HG03159 (cell line): Measurements from ENCODE around the gene LRIT3.
"Not testable (repeated sequence)": the region's sequence is repeated elsewhere in the genome, so short reads cannot be mapped to it uniquely, and the experiment has no call there.

Experiments used
- ATAC-seq: cut with Tn5 transposase; IDR thresholded peaks from one replicate; pipeline ENCODE4 v1.9.1; 2021; ENCODE audit warnings: mild to moderate bottlenecking, moderate library complexity; ENCODE audit not compliant: unreplicated experiment

Gene LRIT3

DNA sequence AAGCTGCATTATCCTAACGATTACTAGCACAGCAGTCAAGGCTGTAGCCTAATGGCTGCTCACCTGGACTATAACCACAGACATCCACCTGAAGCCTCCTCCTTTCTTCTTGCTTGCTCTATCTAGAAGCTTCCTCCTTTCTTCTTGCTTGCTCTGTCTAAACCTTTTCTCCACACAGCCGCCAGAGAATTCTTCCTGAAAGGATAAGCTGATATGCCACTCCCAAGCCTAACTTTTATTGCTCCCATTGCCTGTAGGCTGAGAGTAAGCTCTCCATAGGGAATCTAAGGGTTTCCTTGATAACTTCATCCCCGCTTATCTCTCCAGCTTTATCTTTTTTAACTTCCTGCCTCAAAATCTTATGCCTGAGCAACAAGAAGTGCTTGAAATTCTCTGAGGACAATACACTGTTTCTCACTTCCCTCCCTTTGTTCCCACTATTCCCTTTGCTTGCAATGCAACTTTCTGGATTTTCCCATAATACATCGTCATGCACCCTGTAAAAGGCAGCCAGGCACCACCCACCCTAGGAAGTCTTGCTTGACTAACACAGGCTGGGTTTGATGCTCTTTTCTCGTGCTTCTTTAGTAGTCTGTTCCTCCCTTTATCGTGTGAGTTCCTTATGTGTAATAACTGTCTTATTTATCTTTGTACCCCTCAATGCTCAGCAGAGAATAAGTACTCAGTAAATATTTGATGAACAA lies 1.4 kb upstream of the LRIT3 start:
- ATAC-seq: no peak

DNA sequence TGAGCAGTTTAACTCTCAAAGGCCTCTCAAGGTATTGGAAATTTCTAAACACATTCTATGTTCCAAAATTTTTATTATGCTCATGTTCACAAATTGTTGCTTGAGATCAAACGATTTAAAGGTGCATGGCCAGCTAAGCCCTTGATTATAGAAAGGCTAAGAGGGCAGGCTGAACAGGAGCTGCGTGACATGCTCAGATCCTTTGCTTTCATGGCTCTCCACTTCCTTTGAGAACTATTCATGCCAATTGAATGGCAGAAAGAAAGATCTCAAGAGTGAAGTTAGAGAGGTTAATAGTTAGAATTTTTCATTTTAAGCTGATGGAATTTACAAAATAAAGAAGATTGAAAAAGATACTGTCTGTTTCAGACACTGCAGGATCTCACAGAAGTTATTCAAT lies 594 bp downstream of the LRIT3 start:
- no peak for ATAC-seq

GRCh38 chr4:109850601-109851000 lies 2.7 kb downstream of the LRIT3 start:
- ATAC-seq: no peak

GRCh38 chr4:109859426-109860300 lies 11.8 kb downstream of the LRIT3 start:
- not testable (repeated sequence) for ATAC-seq

DNA sequence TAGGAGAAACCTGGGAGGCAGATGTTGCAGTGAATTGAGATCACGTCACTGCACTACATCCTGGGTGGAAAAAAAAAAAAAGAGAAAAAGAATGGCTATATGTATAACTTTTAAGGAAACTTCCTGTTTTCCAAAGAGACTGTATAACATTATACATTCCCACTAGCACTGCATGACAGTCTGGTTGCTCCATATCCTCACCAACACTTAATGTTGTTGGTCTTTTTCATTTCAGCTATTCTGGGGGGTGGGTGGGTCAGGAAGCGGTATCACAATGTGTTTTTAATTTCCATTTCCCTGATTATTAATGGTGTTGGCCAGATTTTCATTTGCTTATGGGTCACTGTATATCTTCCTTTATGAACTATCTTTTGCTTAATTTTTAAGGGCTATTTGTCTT lies 13.4 kb downstream of the LRIT3 start:
- ATAC-seq: no peak

DNA sequence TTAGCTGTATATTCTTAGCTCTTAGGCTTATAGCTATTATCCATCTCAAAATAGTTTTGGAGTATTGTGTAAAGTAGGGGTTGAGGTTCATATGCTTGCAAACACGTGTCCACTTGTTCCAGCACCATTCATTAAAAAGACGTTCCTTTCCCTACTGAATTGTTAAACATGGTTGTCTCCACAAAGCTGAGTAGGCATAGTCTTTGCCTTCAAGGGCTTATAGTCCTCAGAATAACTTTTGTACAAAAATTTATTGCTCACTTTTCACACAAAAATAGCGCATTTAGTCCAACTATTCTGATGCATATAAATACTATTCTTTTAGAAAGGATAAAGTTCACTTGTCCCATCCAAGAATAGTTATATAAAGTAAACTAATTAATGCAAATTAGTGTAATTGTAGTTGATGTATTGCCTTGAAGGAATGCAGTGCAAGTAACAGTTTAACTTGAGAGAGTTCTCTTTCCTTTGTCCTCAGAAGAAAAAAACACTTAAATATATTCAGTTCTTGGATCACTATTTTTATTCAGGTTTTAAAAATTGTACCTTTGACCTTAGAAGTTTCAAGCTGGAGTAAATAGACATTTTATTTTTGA lies 14.1 kb downstream of the LRIT3 start:
- no peak for ATAC-seq

- no peak for ATAC-seq
Measured at GRCh38 chr4:109864134-109864533, 16.2 kb downstream of the LRIT3 start.

DNA sequence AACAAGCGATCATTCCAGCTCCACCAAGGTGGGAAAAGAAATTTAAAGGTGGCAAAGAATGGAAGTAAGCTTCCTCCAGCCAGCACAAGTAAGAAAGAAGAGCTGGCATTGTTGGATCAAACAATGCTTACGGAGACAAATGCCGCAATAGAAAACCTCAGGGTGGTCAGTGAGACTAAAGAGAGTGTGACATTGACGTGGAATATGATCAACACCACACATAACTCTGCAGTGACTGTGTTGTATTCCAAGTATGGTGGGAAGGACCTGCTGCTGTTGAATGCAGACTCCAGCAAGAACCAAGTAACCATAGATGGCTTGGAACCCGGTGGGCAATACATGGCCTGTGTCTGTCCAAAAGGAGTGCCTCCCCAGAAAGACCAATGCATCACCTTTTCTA lies 22.2 kb downstream of the LRIT3 start:
- ATAC-seq: no peak

DNA sequence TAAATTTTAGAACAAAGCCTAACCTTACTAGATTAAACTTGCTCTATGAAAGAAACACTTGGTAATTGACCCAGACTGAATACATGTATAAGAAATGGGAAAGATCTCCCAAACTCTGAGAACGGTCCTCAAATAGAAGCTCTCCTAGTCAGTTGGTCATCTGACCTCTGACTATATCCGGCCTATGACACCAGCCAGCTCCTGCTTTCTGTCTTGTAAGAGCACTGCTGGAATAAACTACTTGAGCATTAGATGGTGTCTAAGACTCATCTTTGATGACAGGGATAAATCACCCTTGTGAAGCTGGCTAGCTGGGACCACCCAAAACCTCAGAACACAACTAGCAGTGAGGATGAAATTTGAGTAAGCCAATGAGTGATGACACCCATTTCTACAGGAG lies 24.2 kb downstream of the LRIT3 start:
- no peak for ATAC-seq

GRCh38 chr4:109872950-109873656 lies 25.2 kb downstream of the LRIT3 start:
- no peak for ATAC-seq

DNA sequence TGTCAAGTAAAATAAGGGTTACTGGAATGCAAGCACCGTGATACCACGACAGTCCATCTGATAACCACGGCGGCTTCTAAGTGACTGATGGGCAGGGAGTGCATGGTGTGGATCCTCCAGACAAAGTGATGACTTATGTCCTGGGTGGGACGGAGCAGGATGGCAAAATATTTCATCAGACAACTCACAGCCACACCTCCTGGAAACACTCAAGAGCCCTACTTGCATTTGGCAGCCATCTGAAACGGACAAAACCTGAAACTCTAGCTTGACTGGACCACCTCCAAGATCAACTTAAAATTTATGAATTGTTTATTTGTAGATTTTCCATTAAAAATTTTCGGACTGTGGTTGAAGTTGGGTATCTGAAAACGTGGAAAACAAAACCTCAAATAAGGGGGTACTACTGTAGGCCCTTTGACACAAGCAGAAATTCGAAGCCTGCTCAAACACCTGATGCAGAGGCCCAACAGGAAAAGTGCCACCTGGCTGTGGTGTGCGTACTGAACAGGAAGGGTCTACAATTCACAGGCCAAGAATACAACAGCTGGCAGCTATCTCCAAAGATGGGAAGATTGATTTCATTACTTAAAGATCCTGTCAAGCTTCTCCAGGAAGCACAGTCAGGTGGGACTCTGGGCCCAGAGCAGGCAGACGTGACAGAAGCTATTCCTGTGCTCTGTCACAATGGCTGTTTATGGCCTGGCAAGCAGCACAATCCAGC lies 26.0 kb downstream of the LRIT3 start:
- ATAC-seq: no peak

DNA sequence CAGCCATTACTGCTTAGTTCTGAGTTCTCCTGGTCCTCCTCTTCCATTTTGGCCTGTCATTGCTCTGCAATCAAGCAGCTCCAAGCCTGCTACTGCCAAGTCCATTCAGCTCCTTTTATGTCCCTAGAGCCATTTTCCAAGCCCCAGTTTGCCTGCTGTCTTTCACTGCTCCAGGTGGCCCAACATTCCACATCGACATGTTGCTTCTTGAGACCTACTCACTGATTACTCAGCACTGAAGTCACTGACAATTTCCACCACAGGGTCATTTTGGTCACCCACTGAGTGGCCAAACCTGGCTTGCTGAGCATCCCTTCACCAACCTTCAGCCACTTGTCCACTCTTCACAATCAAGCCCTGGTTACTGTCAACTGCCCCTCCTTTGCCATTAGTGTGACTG lies 27.2 kb downstream of the LRIT3 start:
- ATAC-seq: no peak

- not testable (repeated sequence) for ATAC-seq
Measured at GRCh38 chr4:109875553-109875952, 27.6 kb downstream of the LRIT3 start.

- ATAC-seq: no peak
Measured at GRCh38 chr4:109876634-109877265, 28.8 kb downstream of the LRIT3 start.

GRCh38 chr4:109877400-109877799 lies 29.5 kb downstream of the LRIT3 start:
- peak; percentile 71 for ATAC-seq

DNA sequence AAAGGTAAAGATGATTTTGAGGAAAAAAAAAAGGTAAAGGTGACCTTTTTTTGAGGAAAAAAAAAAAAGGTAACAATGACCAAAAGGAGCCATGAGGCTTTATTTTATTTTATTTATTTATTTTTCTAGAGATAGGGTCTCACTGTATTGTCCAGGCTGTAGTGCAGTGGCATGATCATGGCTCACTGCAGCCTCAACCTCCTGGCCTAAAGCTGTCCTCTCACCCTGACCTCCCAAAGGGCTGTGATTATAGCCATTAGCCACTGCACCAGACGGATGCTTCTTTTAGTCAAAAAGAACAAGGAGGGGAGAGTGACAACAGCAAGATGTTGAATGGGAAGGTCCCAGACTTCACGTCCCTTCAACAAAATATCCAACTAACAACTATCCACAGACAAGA lies 30.4 kb downstream of the LRIT3 start:
- no peak for ATAC-seq

DNA sequence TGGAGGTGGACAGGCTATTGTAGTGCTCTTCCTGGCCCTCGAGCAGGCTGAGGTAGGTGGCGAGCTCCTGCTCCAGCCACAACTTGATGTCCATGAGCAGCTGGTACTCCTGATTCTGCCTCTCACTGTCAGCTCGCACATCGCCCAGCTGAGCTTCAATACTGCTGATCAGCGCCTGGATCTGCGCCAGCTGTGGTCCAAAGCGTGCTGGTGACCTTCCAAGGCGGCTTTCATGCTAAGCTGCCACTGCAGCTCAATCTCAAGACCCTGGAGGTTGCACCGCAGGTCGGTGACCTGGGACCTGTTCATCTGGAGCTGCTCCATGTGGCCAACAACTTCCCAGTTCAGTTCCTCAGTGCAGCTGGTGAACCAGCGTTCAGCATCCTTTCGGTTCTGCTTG lies 31.2 kb downstream of the LRIT3 start:
- ATAC-seq: no peak

DNA sequence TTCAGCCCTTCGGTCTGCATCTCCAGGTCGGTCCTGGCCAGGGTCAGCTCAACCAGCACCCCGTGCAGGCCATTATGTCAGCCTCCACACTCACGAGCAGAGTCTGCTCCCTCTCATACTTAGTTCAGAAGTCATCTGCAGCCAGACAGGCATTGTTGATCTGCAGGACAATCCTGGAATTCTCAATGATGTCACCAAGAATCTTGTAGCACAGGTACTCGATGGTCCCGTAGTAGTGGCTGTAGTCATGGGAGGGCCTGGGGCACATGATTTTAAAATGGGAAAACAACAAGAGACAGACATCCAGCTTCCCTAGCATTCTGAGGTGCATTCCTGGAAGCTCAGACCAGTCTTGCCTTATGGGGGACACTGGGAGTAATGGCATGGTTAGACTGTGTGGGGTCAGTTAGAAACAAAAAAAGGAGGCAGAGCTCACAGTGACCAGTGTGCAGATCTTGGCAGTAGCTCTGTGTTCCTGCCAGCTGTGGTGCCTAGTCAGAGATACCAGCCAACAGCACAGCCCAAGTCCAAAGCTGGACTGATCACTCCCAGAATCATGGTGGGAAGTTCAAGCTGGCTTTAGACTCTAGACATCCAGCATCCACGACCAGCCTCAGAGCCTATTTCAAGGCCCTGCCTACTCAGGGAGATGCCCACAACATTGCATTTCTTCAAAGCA lies 31.9 kb downstream of the LRIT3 start:
- no peak for ATAC-seq

DNA sequence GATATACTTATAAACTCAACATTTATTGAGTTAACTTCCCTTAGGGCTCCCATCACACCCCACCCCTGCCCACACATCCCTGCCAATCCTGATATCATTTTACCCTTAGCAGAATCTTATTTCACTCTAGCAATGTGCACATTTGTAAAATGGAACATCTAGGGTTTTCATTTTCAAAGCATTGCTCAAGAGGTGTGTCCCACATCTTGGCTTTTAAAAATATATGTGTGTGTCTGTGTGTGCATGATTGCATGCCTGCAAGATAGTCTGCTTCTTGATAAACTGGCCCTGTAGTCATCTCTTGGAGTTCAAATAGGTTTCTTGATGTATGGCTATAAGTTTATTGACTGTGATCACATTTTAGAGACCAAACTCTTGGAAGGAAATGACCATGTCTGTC lies 38.4 kb downstream of the LRIT3 start:
- ATAC-seq: no peak

GRCh38 chr4:109887071-109887470 lies 39.2 kb downstream of the LRIT3 start:
- ATAC-seq: no peak
